Caco-2 (cell line): ENCODE data around the gene CXCL6. TPM values are rescaled to one million over a fixed set of nuclear protein-coding genes. Genes with fewer than 3 reads are reported as not detected.

Source experiments
- BruUV-seq: library from RNA; stranded (reverse); fragments of 400-500 nt; replicated peaks from 2 replicates; lab custom pipeline; 2021; lab: Mats Ljungman, UMichigan
- CTCF ChIA-PET: fragments of 300-600 bp; sonication (Branson Sonifier 250); formaldehyde crosslinking; loops from one replicate; lab custom pipeline; 2022; ENCODE audit warnings: antibody characterized with exemption; lab: Charles Lee
- POLR2A ChIA-PET: fragments of 300-600 bp; sonication (Branson Sonifier 250); formaldehyde crosslinking; loops from one replicate; lab custom pipeline; 2022; ENCODE audit warnings: antibody characterized with exemption; lab: Charles Lee
- DNase-seq, 2 experiments: peaks; one replicate each; pipeline versions ENCODE4 v3.0.0 to v3.0.0-alpha.2; 2020 to 2022
- H3K27me3 ChIP-seq: replicated peaks from 2 replicates; pipeline ENCODE4 v1.6.0; 2011; ENCODE audit warnings: low read length; ENCODE audit not compliant: control insufficient read depth, insufficient read depth
- H3K36me3 ChIP-seq: 2 replicates; pipeline ENCODE4 v1.5.1; 2011; ENCODE audit warnings: low read length; ENCODE audit not compliant: control insufficient read depth, insufficient read depth
- H3K4me1 ChIP-seq: fragments of 250-450 bp; sonication (Bioruptor Pico); 2 replicates; pipeline ENCODE4 v1.5.1; 2020; ENCODE audit warnings: mild to moderate bottlenecking
- H3K4me3 ChIP-seq: 2 replicates; pipeline ENCODE4 v1.5.1; 2011; ENCODE audit warnings: low read depth, mild to moderate bottlenecking, control low read depth, low read length
- H3K9me3 ChIP-seq: fragments of 250-450 bp; sonication (Bioruptor Pico); 2 replicates; pipeline ENCODE4 v1.5.1; 2020; ENCODE audit warnings: mild to moderate bottlenecking, moderate library complexity
- H3K27ac Mint-ChIP-seq: one replicate; pipeline ENCODE4 v1.8.0; 2022; ENCODE audit warnings: mixed read lengths; ENCODE audit not compliant: unreplicated experiment
- H3K27me3 Mint-ChIP-seq: one replicate; pipeline ENCODE4 v1.8.0; 2022; ENCODE audit warnings: mixed read lengths; ENCODE audit not compliant: insufficient read depth, unreplicated experiment
- H3K36me3 Mint-ChIP-seq: one replicate; pipeline ENCODE4 v1.8.0; 2022; ENCODE audit warnings: mild to moderate bottlenecking, mixed read lengths; ENCODE audit not compliant: insufficient read depth, unreplicated experiment
- H3K4me1 Mint-ChIP-seq: one replicate; pipeline ENCODE4 v1.8.0; 2022; ENCODE audit warnings: low read depth, mixed read lengths; ENCODE audit not compliant: unreplicated experiment
- H3K4me3 Mint-ChIP-seq: one replicate; pipeline ENCODE4 v1.8.0; 2022; ENCODE audit warnings: mild to moderate bottlenecking, moderate library complexity, mixed read lengths; ENCODE audit not compliant: unreplicated experiment
- H3K9me3 Mint-ChIP-seq: one replicate; pipeline ENCODE4 v1.8.0; 2022; ENCODE audit warnings: mixed read lengths; ENCODE audit not compliant: unreplicated experiment
- CTCF ChIP-seq, 2 experiments: fragments of 200-600 bp in 1 of 2; IDR thresholded peaks; 1 replicate in 1 of 2; 2 replicates in 1 of 2; pipeline versions ENCODE4 v1.5.1 to v1.8.0; 2011 to 2022; ENCODE audit warnings: antibody characterized with exemption in 1 of 2, control low read depth in 1 of 2, inconsistent platforms in 1 of 2, low read depth in 1 of 2, low read length in 1 of 2, mild to moderate bottlenecking in 1 of 2, moderate library complexity in 1 of 2; ENCODE audit not compliant: insufficient read depth in 1 of 2, severe bottlenecking in 1 of 2, unreplicated experiment in 1 of 2
- intact Hi-C: fragments of 100-400 bp; cut with micrococcal nuclease; formaldehyde crosslinking; loops from one replicate; pipeline ENCODE4 v1.10.0; 2022; ENCODE audit not compliant: unreplicated experiment
- total RNA-seq: library from RNA; stranded (reverse); gene quantifications from 2 replicates; pipeline ENCODE4 v1.2.3, GENCODE V29; 2022

The CXCL6 gene
- total RNA-seq, 1 experiment from 2014 or later, result not detected

GRCh38 chr4:73810191-73810590 lies 26.3 kb upstream of the CXCL6 start:
- no TSS peak for BruUV-seq
- Mint-ChIP-seq H3K4me1 (no peaks in the 10 kb centered on the region), H3K27me3 (peaks cover 17% of the 10 kb centered on the region), H3K4me3 (no peak overlapping the region), H3K36me3 (no peaks in the 10 kb centered on the region), H3K9me3 (no peaks in the 10 kb centered on the region), H3K27ac (no peak overlapping the region)
- POLR2A ChIA-PET, result no interaction called here
- CTCF ChIA-PET, result no interaction called here
- H3K4me3 ChIP-seq, result no peak overlapping the region
- no peaks in the 10 kb centered on the region for H3K27me3 ChIP-seq
- H3K9me3 ChIP-seq, result no peaks in the 10 kb centered on the region
- no peak for DNase-seq
- TF ChIP-seq CTCF (IDR thresholded peaks at IDR 0.05; ENCODE audit: insufficient read depth in 1 of 2, low read depth in 1 of 2, low read length in 1 of 2, severe bottlenecking in 1 of 2, unreplicated experiment in 1 of 2), result no peak
- H3K36me3 ChIP-seq, result no peaks in the 10 kb centered on the region
- intact Hi-C loops, result no loop called here
- no peaks in the 10 kb centered on the region for H3K4me1 ChIP-seq

GRCh38 chr4:73811841-73812240 lies 24.6 kb upstream of the CXCL6 start:
- Mint-ChIP-seq H3K9me3 (no peaks in the 10 kb centered on the region), H3K27me3 (peaks cover 12% of the 10 kb centered on the region), H3K36me3 (no peaks in the 10 kb centered on the region), H3K27ac (no peak overlapping the region), H3K4me3 (no peak overlapping the region), H3K4me1 (no peaks in the 10 kb centered on the region)
- Histone ChIP-seq H3K4me1 (no peaks in the 10 kb centered on the region), H3K4me3 (no peak overlapping the region), H3K36me3 (no peaks in the 10 kb centered on the region), H3K27me3 (no peaks in the 10 kb centered on the region), H3K9me3 (no peaks in the 10 kb centered on the region)
- intact Hi-C loops, result no loop called here
- no TSS peak for BruUV-seq
- TF ChIP-seq CTCF (IDR thresholded peaks at IDR 0.05; ENCODE audit: insufficient read depth in 1 of 2, low read depth in 1 of 2, low read length in 1 of 2, severe bottlenecking in 1 of 2, unreplicated experiment in 1 of 2), result no peak
- ChIA-PET CTCF (no interaction called here), POLR2A (no interaction called here)
- DNase-seq, result no peak

GRCh38 chr4:73814679-73815078 lies 21.8 kb upstream of the CXCL6 start:
- no peak overlapping the region for H3K27ac Mint-ChIP-seq
- H3K27me3 Mint-ChIP-seq, result peaks cover 12% of the 10 kb centered on the region
- BruUV-seq, result no TSS peak
- Histone ChIP-seq H3K4me3 (no peak overlapping the region), H3K9me3 (no peaks in the 10 kb centered on the region), H3K4me1 (no peaks in the 10 kb centered on the region), H3K36me3 (no peaks in the 10 kb centered on the region; the same call in 1 of the 2 replicates), H3K27me3 (no peaks in the 10 kb centered on the region)
- POLR2A ChIA-PET, result no interaction called here
- CTCF ChIA-PET, result no interaction called here
- no peak for DNase-seq
- no peaks in the 10 kb centered on the region for H3K36me3 Mint-ChIP-seq
- TF ChIP-seq CTCF (IDR thresholded peaks at IDR 0.05; ENCODE audit: insufficient read depth in 1 of 2, low read depth in 1 of 2, low read length in 1 of 2, severe bottlenecking in 1 of 2, unreplicated experiment in 1 of 2), result no peak
- intact Hi-C loops, result no loop called here
- no peaks in the 10 kb centered on the region for H3K4me1 Mint-ChIP-seq
- H3K9me3 Mint-ChIP-seq, result no peaks in the 10 kb centered on the region
- H3K4me3 Mint-ChIP-seq, result no peak overlapping the region
